Body of pancreas (tissue), 4 donors: ENCODE data around the gene SSBP4. TPM values are rescaled to one million over a fixed set of nuclear protein-coding genes. Genes with fewer than 3 reads are reported as not detected.

Source experiments
- ATAC-seq: fragments of 150-250 bp; one replicate; pipeline ENCODE4 v1.9.1; 2016
- DNase-seq, 4 donors: peaks; one replicate each; pipeline ENCODE4 v3.0.0-alpha.2; 2019
- H3K27ac ChIP-seq, 4 donors: fragments of 200-600 bp; sonication (generic); 1 replicate in 3 of 4; 2 replicates in 1 of 4; pipeline versions ENCODE4 v1.5.1 to v1.6.1; 2016 to 2019; ENCODE audit warnings: mild to moderate bottlenecking in 1 of 4, mixed read lengths in 1 of 4, moderate library complexity in 1 of 4
- H3K27me3 ChIP-seq, 2 donors: fragments of 200-600 bp; sonication (generic); one replicate each; pipeline ENCODE4 v1.6.0; 2016; ENCODE audit warnings: mild to moderate bottlenecking in 1 of 2
- H3K36me3 ChIP-seq, 2 donors: fragments of 200-600 bp; sonication (generic); replicated peaks in 1 of 2; 2 replicates each; pipeline ENCODE4 v1.5.1; 2016; ENCODE audit warnings: low read depth in 2 of 2; ENCODE audit not compliant: insufficient read depth in 1 of 2
- H3K4me1 ChIP-seq: fragments of 200-600 bp; sonication (generic); one replicate; pipeline ENCODE4 v1.6.0; 2016
- H3K4me3 ChIP-seq, 2 donors: fragments of 200-600 bp; sonication (generic); 1 replicate in 1 of 2; 2 replicates in 1 of 2; pipeline ENCODE4 v1.5.1; 2016 to 2019
- H3K9me3 ChIP-seq, 3 donors: fragments of 200-600 bp; sonication (generic); 1 replicate in 2 of 3; 2 replicates in 1 of 3; pipeline ENCODE4 v1.5.1; 2016
- POLR2A ChIP-seq, 3 donors: fragments of 450-650 bp; IDR thresholded peaks; one replicate each; pipeline ENCODE4 v1.6.1; 2016; ENCODE audit warnings: antibody characterized with exemption in 3 of 3, mild to moderate bottlenecking in 2 of 3
- WGBS, 2 donors: methylation state at CpG; one replicate each; pipeline ENCODE4 v1.1.5; 2017; 5-methylcytosine and 5-hydroxymethylcytosine counted together
- intact Hi-C: fragments of 100-400 bp; cut with DNase I; formaldehyde crosslinking; loops from one replicate; pipeline ENCODE4 v1.15.1; 2023
- total RNA-seq, 2 donors: library from RNA; depleted of rRNA; stranded (reverse); fragments of >200 nt; gene quantifications; one replicate each; pipeline ENCODE4 v1.1.0, GENCODE V29; 2016
- TF ChIP-seq, protein P1 (sequence below), 7 experiments: fragments of 450-650 bp in 4 of 7; fragments of 200-600 bp in 3 of 7; sonication (generic) in 3 of 7; IDR thresholded peaks; one replicate each; pipeline ENCODE4 v1.5.1; 2016 to 2019; ENCODE audit warnings: antibody characterized with exemption in 7 of 7

SSBP4 gene
- total RNA-seq, 2 donors from 2014 or later: 50.1 to 63.9 TPM

DNA sequence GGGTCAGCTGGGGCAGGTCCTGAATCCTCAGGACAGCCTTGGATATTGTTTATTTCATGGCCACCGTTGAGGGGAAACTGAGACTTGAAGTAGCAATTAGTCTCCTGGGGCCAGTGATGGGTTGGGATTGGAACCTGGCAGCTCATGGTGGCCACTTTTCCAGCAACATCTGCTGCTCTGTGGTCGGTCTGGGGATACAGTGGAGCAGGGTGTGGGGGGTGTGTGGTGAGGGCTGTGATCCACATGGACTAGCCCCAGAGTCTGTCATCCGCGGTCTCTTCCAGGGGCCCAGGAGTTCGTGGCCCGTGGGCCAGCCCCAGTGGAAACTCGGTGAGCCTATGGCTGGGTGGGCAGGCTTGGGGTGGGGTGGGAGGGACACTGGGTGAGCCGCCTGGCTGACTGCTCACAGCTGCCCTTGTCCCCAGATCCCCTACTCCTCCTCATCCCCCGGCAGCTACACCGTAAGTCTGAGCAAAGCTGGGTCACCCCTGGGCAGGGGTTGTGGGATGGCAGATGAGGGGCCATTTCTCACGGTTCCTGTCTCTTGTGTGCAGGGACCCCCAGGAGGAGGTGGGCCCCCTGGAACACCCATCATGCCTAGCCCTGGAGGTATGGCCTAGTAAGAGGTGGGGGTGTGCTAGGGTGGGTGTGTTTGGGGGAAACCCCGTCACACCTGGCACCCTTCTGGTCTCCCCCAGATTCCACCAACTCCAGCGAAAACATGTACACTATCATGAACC is 13.2 kb downstream of the SSBP4 start:
- no peaks in the 10 kb centered on the region for H3K9me3 ChIP-seq
- no peaks in the 10 kb centered on the region for H3K27me3 ChIP-seq
- H3K4me1 ChIP-seq: peaks cover 31% of the 10 kb centered on the region
- TF ChIP-seq, protein P1, sequence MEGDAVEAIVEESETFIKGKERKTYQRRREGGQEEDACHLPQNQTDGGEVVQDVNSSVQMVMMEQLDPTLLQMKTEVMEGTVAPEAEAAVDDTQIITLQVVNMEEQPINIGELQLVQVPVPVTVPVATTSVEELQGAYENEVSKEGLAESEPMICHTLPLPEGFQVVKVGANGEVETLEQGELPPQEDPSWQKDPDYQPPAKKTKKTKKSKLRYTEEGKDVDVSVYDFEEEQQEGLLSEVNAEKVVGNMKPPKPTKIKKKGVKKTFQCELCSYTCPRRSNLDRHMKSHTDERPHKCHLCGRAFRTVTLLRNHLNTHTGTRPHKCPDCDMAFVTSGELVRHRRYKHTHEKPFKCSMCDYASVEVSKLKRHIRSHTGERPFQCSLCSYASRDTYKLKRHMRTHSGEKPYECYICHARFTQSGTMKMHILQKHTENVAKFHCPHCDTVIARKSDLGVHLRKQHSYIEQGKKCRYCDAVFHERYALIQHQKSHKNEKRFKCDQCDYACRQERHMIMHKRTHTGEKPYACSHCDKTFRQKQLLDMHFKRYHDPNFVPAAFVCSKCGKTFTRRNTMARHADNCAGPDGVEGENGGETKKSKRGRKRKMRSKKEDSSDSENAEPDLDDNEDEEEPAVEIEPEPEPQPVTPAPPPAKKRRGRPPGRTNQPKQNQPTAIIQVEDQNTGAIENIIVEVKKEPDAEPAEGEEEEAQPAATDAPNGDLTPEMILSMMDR (IDR thresholded peaks at IDR 0.05): no peak
- no peak for TF ChIP-seq POLR2A (IDR thresholded peaks at IDR 0.05)
- H3K36me3 ChIP-seq: no peaks in the 10 kb centered on the region
- 81 to 90% methylated on average over 4 to 10 of the region's 13 CpGs for WGBS, 2 donors
- peak overlapping the region in 1 of 4 donors; percentile 43 for H3K27ac ChIP-seq
- H3K4me3 ChIP-seq: no peak overlapping the region
- ATAC-seq (no peak), DNase-seq (no peak)
- intact Hi-C loops: no loop called here

DNA sequence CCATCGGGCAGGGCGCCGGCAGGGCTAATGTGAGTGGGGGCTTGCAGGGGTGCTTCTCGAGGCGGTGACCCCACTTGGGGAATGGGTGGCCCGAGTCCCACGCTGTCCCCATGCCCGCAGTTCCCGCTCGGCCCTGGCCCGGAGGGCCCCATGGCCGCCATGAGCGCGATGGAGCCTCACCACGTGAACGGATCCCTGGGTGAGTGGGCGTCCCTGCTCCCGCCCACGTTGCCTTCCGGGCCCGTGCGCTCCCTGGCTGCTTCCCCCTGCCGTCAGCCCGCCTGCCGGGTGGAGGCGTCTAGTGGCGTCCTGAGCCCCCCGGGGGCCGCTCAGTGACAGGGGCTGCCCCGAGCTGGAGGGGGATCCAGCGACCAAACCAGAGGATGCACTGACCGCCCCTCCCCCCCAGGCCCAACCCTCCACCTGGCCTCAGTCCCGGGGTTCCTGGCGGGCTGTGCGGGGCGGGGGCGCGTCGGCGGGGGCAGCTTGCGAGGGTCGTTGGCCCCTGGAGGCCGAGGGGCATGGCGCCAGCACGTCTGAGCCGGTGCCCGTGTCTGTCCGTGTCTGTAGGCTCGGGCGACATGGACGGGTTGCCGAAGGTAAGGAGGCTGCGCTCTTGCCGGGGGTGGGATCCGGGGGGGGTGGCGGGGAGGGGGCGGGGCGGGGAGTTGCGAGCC is 14.0 kb downstream of the SSBP4 start:
- DNase-seq (peak in 1 of 4 donors; percentile 42), ATAC-seq (no peak)
- 23 to 100% methylated on average over 1 to 55 of the region's 59 CpGs for WGBS, 2 donors
- no peaks in the 10 kb centered on the region for H3K36me3 ChIP-seq
- H3K9me3 ChIP-seq: no peaks in the 10 kb centered on the region
- intact Hi-C loops: no loop called here
- no peaks in the 10 kb centered on the region for H3K27me3 ChIP-seq
- TF ChIP-seq, protein P1 (IDR thresholded peaks at IDR 0.05): no peak
- TF ChIP-seq POLR2A (IDR thresholded peaks at IDR 0.05): no peak
- H3K4me1 ChIP-seq: peaks cover 38% of the 10 kb centered on the region
- no peak overlapping the region for H3K4me3 ChIP-seq
- H3K27ac ChIP-seq: peak overlapping the region in 3 of 4 donors; percentile 43 to 59 (median 45)

GRCh38 chr19:18433735-18434398 is 14.7 kb downstream of the SSBP4 start:
- no peaks in the 10 kb centered on the region for H3K36me3 ChIP-seq
- H3K9me3 ChIP-seq: no peaks in the 10 kb centered on the region
- WGBS, 2 donors: 18 to 28% methylated on average over 17 to 59 of the region's 60 CpGs
- no peak overlapping the region for H3K4me3 ChIP-seq
- H3K27me3 ChIP-seq: no peaks in the 10 kb centered on the region
- no peak for TF ChIP-seq POLR2A (IDR thresholded peaks at IDR 0.05)
- TF ChIP-seq, protein P1 (IDR thresholded peaks at IDR 0.05): no peak
- H3K27ac ChIP-seq: peak overlapping the region in 3 of 4 donors; percentile 45 to 59 (median 53)
- ATAC-seq: no peak
- DNase-seq: no peak
- peaks cover 45% of the 10 kb centered on the region for H3K4me1 ChIP-seq
- intact Hi-C loops: no loop called here

DNA sequence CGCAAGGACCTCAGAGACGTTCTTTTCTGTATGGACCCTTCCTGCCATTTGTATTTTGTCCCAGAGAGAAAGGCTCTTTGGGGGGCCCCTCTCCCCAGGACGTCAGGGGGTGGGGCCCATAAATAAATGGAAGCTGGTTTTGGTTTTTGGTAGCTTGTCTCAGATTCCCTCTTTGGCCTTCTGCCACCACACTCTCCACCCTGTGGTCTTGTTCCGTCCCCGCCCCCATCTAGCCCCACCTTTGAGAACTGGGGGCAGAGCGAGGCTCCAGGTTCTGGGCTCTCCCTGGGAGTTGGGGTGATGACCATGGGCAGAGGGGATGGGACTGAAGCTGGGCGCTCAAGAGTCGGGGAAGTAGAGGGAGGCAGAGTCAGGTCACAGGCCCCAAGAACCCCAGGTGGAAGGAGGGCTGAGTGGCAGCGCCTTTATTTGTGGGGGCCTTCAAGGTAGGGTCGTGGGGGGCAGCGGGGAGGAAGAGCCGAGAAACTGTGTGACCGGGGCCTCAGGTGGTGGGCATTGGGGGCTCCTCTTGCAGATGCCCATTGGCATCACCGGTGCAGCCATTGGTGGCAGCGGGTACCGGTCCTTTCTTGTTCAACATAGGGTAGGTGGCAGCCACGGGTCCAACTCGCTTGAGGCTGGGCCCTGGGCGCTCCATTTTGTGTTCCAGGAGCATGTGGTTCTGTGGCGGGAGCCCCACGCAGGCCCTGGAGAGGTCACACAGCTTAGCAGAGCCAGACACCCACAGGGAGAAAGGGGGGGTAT is 15.4 kb downstream of the SSBP4 start:
- DNase-seq: no peak
- Histone ChIP-seq H3K27me3 (no peaks in the 10 kb centered on the region), H3K36me3 (no peaks in the 10 kb centered on the region), H3K27ac (peak overlapping the region in 3 of 4 donors; percentile 45 to 59 (median 53)), H3K9me3 (no peaks in the 10 kb centered on the region), H3K4me3 (no peak overlapping the region), H3K4me1 (peaks cover 46% of the 10 kb centered on the region)
- intact Hi-C loops: no loop called here
- ATAC-seq: no peak
- no peak for TF ChIP-seq POLR2A (IDR thresholded peaks at IDR 0.05)
- TF ChIP-seq, protein P1 (IDR thresholded peaks at IDR 0.05): no peak
- 80 to 89% methylated on average over 13 to 21 of the region's 21 CpGs for WGBS, 2 donors
